IPS-20b (cell line): ENCODE measurements around the gene ELL.

ENCODE experiments used
- H3K27ac ChIP-seq: one replicate; pipeline ENCODE4 v1.5.1; 2013; ENCODE audit warnings: low read length
- H3K27me3 ChIP-seq: 2 replicates; pipeline ENCODE4 v1.6.1; 2013; ENCODE audit warnings: mild to moderate bottlenecking, low read length, inconsistent platforms; ENCODE audit not compliant: insufficient read depth
- H3K36me3 ChIP-seq: 2 replicates; pipeline ENCODE4 v1.6.1; 2013; ENCODE audit warnings: low read depth, mild to moderate bottlenecking, inconsistent platforms, low read length, moderate library complexity; ENCODE audit not compliant: insufficient read depth
- H3K4me1 ChIP-seq: 2 replicates; pipeline ENCODE4 v1.6.1; 2013; ENCODE audit warnings: mild to moderate bottlenecking, control low read depth, inconsistent platforms, low read length, moderate library complexity; ENCODE audit not compliant: insufficient read depth
- H3K4me3 ChIP-seq: 2 replicates; pipeline ENCODE4 v1.5.1; 2013; ENCODE audit warnings: mild to moderate bottlenecking, low read length, inconsistent platforms
- H3K9ac ChIP-seq: 2 replicates; pipeline ENCODE4 v1.6.1; 2013; ENCODE audit warnings: low read depth, mild to moderate bottlenecking, inconsistent platforms, low read length, moderate library complexity
- H3K9me3 ChIP-seq: 2 replicates; pipeline ENCODE4 v1.6.1; 2013; ENCODE audit warnings: mild to moderate bottlenecking, low read depth, low read length, inconsistent platforms; ENCODE audit not compliant: insufficient read depth

ELL gene

DNA sequence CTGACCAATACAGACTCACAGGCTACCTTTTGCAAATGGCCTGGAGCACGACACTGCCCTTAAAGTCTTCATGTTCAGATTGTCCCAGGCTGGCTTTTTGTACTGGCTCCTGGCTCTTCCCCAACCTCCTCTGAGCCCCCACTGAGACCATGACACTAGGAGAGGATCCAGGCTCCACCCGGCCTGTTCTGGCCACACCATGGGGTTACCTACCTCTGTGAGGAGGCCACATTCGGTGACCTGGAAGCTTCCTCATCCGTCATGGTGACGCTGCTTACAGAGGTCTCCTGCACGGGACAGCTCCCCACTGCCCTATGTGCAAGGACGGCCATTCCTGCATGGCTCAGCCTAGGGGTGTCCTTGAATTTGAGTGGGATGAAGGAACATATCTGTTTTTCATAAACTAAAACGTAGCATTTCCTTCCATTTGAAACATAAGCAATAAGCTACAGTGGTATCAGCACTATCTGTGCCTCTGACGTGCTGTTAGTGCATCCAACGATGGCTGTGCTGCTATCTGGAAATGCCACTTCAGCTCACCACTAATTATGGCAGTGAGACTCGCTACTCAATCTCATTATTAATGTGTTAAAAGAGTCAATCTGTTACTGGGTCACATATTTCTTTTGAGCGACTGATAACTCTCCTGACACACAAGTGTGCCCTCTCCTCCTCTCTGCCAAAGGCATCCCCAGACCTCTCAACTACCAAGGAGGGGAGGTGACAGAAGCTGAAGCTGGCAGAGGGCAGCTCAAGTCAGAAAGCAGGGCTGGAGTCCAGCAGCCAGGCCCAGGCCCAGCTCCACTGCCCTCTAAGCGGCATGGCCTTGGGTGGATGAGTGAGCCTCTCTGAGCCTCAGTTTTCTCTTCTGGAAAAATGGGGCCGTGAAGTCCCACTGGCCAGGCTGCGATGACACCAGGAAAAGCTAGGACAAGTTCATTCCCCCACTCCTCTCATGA, 29.6 kb downstream of the ELL start:
- Histone ChIP-seq H3K4me1 (no peaks in the 10 kb centered on the region; the same call in 1 of the 2 replicates), H3K4me3 (no peak overlapping the region), H3K9me3 (no peaks in the 10 kb centered on the region), H3K27ac (no peak overlapping the region), H3K27me3 (no peaks in the 10 kb centered on the region), H3K36me3 (no peaks in the 10 kb centered on the region), H3K9ac (no peak overlapping the region)

DNA sequence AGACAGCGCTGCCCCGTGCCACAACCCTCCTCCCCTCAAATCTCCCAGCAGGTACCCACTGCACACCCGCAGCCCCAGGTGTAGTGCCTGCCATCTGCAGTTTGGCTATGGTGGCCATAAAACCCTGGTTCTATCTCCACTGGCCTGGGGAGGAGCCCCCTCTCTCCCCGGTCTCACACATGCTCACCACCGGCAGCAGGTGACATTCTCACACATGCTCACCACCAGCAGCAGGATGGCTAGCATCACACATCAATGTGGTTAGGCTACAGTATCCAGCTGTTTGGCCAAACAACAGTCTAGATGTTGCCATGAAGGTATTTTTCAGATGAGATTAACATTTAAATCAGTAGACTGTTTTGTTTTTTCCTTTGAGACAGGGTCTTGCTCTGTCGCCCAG, 31.1 kb downstream of the ELL start:
- H3K9me3 ChIP-seq = no peaks in the 10 kb centered on the region
- H3K27me3 ChIP-seq = no peaks in the 10 kb centered on the region
- H3K27ac ChIP-seq = no peak overlapping the region
- no peak overlapping the region for H3K9ac ChIP-seq
- H3K4me3 ChIP-seq = no peak overlapping the region
- no peaks in the 10 kb centered on the region for H3K36me3 ChIP-seq
- H3K4me1 ChIP-seq = no peaks in the 10 kb centered on the region; the same call in 1 of the 2 replicates

DNA sequence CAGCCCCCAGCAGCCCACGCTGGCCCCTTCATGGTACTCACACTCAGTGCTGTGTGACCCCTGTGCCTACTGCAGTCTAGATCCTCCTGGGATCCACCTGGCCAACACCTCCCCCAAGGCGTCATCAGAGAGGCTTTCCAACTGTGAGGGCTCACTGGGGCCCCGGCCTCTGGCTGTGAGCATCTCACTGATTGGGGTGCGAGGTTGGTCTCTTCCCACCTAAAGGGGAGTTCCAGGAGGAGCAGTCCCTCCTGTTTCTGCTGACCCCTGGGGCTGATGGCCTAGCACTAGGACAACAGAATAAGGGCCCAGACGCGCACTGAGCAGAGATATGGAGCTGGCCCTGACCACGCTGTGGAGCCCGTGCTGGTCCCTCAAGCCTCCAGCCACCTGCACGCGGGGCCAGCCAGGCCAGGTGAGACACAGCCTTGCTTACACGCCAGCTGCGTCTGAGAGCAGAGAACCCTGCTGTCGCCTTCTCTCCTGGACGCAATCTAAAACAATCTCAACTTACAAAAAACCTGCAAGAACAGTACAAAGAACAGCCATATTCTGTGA, 32.2 kb downstream of the ELL start:
- no peaks in the 10 kb centered on the region for H3K27me3 ChIP-seq
- H3K4me1 ChIP-seq = no peaks in the 10 kb centered on the region
- no peak overlapping the region for H3K27ac ChIP-seq
- H3K9ac ChIP-seq = no peak overlapping the region
- H3K4me3 ChIP-seq = no peak overlapping the region
- no peaks in the 10 kb centered on the region for H3K9me3 ChIP-seq
- no peaks in the 10 kb centered on the region for H3K36me3 ChIP-seq

DNA sequence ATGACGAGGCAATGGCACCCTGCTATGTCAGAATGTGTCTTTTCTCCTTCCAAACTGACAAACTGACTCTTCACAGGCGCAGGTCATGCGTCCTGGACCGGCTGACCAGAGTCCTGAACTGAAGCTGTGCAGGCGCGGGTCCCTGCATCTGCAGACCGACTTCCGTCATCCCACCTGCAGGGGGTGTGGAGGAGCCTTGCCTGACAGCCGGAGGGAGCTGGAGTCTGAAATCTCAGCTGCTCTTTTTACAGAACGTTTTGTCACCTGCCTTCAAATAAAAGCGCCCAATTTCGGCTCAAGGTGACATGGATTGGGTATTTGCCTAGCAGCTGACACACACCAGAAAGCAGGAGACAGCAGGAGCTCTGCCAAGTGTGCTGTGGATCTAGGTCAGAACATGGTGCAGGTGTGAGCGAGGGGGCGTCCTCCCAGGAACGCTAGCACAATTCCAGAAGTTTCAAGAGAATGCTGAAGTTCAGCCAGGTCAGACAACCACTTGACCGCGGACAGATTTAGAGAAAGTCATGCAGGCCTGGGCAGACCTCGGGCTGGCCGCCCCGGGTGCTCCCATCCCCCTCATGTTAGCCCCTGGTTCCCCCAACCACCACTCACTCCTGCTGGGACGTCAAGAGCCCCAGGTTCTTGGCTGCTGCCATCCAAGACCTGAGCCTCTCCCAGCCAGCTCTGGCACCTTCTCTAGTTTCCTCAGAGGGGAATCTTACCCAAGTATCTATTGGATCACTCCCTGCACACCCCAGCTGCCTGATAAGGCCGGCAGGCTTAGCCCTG, 32.8 kb downstream of the ELL start:
- no peaks in the 10 kb centered on the region for H3K27me3 ChIP-seq
- no peak overlapping the region for H3K27ac ChIP-seq

DNA sequence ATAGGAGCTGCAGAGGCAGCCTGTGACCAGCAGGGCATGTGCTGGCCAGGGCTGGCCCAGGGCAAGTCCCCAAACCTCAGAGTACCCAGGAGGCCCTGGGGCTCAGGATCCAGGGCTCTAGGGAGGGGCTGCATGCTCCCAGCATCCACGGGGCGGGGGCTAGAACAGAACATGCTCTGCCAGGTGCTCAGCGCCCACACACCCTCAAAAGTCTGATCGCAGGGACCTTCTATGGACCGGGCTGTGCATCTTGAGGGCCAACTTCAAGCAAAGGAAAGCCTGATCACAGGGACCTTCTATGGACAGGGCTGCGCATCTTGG, 33.5 kb downstream of the ELL start:
- Histone ChIP-seq H3K27me3 (no peaks in the 10 kb centered on the region), H3K9me3 (no peaks in the 10 kb centered on the region), H3K9ac (no peak overlapping the region), H3K27ac (no peak overlapping the region), H3K4me1 (no peaks in the 10 kb centered on the region), H3K36me3 (no peaks in the 10 kb centered on the region), H3K4me3 (no peak overlapping the region)

More for the DNA sequence above, 32.8 kb downstream of the ELL start:
- H3K36me3 ChIP-seq = no peaks in the 10 kb centered on the region
- no peaks in the 10 kb centered on the region for H3K9me3 ChIP-seq
- H3K9ac ChIP-seq = no peak overlapping the region
- H3K4me3 ChIP-seq = no peak overlapping the region
- no peaks in the 10 kb centered on the region for H3K4me1 ChIP-seq

DNA sequence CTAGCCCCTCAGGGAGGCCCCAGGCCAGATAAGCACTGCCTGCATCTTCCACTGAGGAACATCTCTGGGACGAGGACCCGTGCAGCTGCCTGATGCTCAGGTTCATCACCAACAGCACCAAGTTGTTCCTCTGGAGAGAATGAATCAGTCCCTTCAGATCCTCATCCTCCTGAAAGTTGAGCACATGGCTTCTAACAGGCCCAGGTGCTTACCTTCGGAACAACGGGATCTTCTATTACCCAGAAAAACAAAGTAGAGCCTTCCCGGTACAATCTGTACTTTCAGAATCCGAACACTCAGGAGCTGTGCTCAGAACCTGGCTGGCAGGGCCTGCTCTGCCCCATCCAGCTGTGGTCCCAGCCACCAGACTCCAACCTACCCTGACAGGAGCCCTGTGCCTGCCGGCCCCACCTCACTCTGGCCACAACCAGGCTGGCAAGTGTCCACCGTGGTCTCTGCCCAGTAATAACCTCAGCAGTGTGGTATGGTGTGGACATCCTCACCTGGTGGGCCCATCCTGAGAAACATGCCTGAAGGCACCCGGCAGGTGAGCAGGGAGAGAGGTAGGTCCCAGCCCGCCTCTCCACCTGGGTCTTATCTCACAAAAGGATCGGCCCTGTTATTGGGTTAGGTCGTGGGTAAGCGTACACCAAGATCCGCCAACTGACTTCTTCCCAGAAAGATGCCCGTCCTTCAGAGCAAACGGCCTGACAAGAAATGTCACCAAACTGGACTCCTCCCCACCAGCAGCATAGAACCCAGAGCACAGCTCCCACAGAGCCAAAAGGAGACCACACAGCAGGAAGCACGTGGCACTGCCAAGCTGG, 34.1 kb downstream of the ELL start:
- Histone ChIP-seq H3K4me3 (no peak overlapping the region), H3K27ac (no peak overlapping the region), H3K36me3 (no peaks in the 10 kb centered on the region), H3K9ac (no peak overlapping the region), H3K9me3 (no peaks in the 10 kb centered on the region), H3K27me3 (no peaks in the 10 kb centered on the region), H3K4me1 (no peaks in the 10 kb centered on the region)

DNA sequence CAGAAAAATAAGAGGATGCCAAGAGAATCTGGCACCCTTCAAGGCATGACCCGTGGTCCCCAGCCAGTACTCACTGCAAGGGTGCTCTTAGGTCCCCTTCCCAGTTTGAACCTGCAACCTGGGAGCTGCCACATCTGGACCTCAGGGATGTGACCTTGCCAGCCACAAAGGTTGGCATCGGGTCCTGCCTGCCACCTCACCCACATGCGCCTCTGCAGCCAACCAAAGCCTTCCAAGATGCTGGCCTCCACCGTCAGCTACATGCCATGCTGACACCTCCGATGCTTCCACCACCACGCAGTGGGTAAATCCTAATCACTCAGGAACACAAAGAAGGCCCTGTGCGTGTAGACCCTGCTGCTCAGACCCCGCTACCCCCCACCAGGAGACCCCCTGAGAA, 35.1 kb downstream of the ELL start:
- H3K27ac ChIP-seq = no peak overlapping the region

DNA sequence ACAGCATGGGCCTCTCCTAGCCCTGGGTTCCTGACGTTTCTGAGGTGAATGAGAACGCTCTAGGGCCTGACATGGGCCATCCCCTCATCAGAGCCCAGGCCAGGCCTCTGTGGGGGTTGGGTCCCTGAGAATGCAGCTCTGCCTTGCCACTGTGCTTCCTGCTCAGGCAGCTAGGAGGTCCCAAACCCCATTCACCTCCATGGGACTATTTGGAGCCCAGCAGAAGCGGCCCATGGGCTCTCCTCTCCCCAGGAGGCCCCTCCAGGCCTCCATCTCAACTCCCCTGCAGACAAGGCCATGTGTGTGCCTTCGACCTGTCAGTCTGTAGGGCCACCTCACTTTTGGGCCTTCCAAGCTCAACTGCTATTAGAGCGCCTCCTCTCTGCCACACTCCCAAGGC, 36.9 kb downstream of the ELL start:
- H3K4me3 ChIP-seq = no peak overlapping the region
- no peaks in the 10 kb centered on the region for H3K36me3 ChIP-seq
- H3K9ac ChIP-seq = 0 out of 2 replicates have a peak overlapping the region, but pooled peaks have one; percentile 15
- H3K9me3 ChIP-seq = no peaks in the 10 kb centered on the region
- H3K27ac ChIP-seq = no peak overlapping the region
- no peaks in the 10 kb centered on the region for H3K27me3 ChIP-seq
- H3K4me1 ChIP-seq = no peaks in the 10 kb centered on the region

More for the DNA sequence above, 35.1 kb downstream of the ELL start:
- no peak overlapping the region for H3K9ac ChIP-seq
- no peaks in the 10 kb centered on the region for H3K27me3 ChIP-seq
- H3K36me3 ChIP-seq = no peaks in the 10 kb centered on the region
- H3K4me3 ChIP-seq = no peak overlapping the region
- H3K9me3 ChIP-seq = no peaks in the 10 kb centered on the region
- H3K4me1 ChIP-seq = no peaks in the 10 kb centered on the region

DNA sequence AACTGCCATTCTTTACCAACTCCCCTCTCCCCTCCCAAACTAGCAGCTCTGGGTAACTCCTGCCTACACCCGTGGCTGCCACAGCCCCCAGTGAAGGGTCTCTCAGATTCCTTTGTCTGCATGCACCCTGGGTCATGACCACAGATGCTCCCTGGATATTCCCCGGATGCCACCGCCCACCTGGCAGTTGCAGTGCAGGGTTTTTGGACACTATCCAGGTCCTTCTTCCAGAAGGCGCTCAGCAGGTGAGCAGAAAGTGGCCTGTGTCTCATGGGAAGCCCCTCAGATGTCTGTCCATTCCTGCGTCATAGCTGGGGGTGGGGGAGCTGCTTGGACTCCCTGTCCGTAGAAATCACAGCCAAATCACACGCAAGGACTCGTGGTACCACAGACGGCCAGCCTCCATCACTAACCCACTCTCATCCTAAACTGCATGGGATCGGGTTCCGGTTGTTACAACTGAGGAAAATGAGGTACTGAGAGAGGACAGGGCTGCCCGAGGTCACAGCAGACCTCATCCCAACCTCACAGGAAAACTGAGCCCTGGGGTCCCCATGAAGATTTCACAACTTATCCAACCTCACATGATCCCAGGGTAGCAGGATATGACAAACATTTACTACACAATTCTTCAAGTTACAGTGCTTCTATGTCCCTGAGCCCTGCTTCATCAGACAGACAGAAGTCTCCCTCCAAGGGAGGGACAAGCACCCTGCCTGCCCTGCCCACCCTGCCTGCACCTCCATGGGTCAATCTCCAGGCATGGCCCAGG, 38.6 kb downstream of the ELL start:
- no peak overlapping the region for H3K9ac ChIP-seq
- no peaks in the 10 kb centered on the region for H3K36me3 ChIP-seq
- H3K4me1 ChIP-seq = no peaks in the 10 kb centered on the region; the same call in 1 of the 2 replicates
- H3K27me3 ChIP-seq = no peaks in the 10 kb centered on the region
- H3K4me3 ChIP-seq = no peak overlapping the region
- H3K27ac ChIP-seq = no peak overlapping the region
- no peaks in the 10 kb centered on the region for H3K9me3 ChIP-seq

DNA sequence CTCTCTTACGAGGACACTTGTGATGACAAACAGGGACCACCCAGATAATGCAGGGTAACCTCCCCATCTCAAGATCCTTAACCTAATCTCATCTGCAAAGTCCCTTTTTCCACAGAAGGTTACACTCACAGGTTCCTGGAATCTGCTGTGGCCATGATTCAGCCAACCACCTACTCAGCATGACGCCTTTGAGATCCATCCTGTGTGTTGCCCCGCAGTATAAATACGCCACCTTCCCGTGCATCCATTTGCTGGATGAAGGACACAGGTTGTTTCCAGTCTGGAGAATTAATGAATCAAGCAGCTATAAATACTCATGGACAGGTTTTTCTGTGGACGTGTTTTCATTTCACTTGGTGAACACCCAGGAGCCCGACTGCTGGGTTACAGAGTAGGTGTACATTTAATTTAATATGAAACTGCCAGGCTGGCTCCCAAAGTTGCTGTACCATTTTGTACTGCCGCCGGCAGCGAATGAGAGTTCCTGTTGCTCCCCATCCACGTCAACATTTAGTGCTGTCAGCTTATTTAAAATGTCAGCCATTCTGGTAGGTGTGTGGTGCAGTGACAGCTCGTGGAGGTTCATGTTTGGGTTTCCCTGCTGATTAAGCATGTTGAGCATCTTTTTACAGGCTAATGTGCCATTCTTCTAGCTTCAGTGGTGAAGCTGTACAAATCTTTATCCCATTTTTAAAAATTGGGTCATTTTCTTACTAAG, 40.2 kb downstream of the ELL start:
- Histone ChIP-seq H3K9ac (no peak overlapping the region), H3K27me3 (no peaks in the 10 kb centered on the region), H3K4me1 (no peaks in the 10 kb centered on the region; the same call in 1 of the 2 replicates), H3K4me3 (no peak overlapping the region), H3K9me3 (no peaks in the 10 kb centered on the region), H3K27ac (no peak overlapping the region), H3K36me3 (no peaks in the 10 kb centered on the region)
